NOMO-1 (cell line): ENCODE results near the gene RNF121.

Experiments used
- DNase-seq, 2 experiments: peaks; one replicate each; lab custom pipeline; 2025; ENCODE audit not compliant: unreplicated experiment in 2 of 2; lab: John Stamatoyannopoulos, UW

Gene RNF121

GRCh38 chr11:71979094-71979493 lies 50.2 kb downstream of the RNF121 start:
- no peak for DNase-seq

GRCh38 chr11:71979602-71980001 lies 50.8 kb downstream of the RNF121 start:
- DNase-seq, result no peak

- DNase-seq, result peak in 1 of 2 experiments; percentile 54
Measured at GRCh38 chr11:71986131-71986530, 57.3 kb downstream of the RNF121 start.

GRCh38 chr11:71987521-71987920 lies 58.7 kb downstream of the RNF121 start:
- DNase-seq, result no peak

- no peak for DNase-seq
Measured at GRCh38 chr11:71988050-71988449, 59.2 kb downstream of the RNF121 start.

GRCh38 chr11:71990701-71991100 lies 61.9 kb downstream of the RNF121 start:
- DNase-seq, result no peak

- DNase-seq, result peak; percentile 73 to 95
Measured at GRCh38 chr11:71991494-71991893, 62.6 kb downstream of the RNF121 start.

GRCh38 chr11:71992136-71992730 lies 63.4 kb downstream of the RNF121 start:
- no peak for DNase-seq

- DNase-seq, result no peak
Measured at GRCh38 chr11:71994786-71995185, 65.9 kb downstream of the RNF121 start.

GRCh38 chr11:71995726-71996291 lies 67.0 kb downstream of the RNF121 start:
- no peak for DNase-seq

GRCh38 chr11:71996517-71996916 lies 67.7 kb downstream of the RNF121 start:
- DNase-seq, result no peak

GRCh38 chr11:71996946-71997345 lies 68.1 kb downstream of the RNF121 start:
- DNase-seq, result peak; percentile 25 to 55

GRCh38 chr11:71997594-71997993 lies 68.7 kb downstream of the RNF121 start:
- no peak for DNase-seq

GRCh38 chr11:71998061-71998460 lies 69.2 kb downstream of the RNF121 start:
- DNase-seq, result no peak

GRCh38 chr11:71998649-71999310 lies 69.9 kb downstream of the RNF121 start, which contains the start of gene IL18BP:
Gene IL18BP (plus strand): TSS chr11:71998909. CDS start chr11:71999985, 1,076 bp downstream.
- peak; percentile 55 to 68 for DNase-seq

- DNase-seq, result no peak
Measured at GRCh38 chr11:71999362-71999761, 70.5 kb downstream of the RNF121 start.

- DNase-seq, result no peak
Measured at GRCh38 chr11:71999798-72000197, 71.0 kb downstream of the RNF121 start.

- no peak for DNase-seq
Measured at GRCh38 chr11:72000202-72000867, 71.5 kb downstream of the RNF121 start.

- no peak for DNase-seq
Measured at GRCh38 chr11:72001285-72001684, 72.4 kb downstream of the RNF121 start.

- DNase-seq, result no peak
Measured at GRCh38 chr11:72001834-72002591, 73.2 kb downstream of the RNF121 start.
